GM19035 (cell line): Measurements from ENCODE around the gene GFER.
A peak's percentile ranks its signal among the peaks of the same experiment; 100 is the strongest.
"Not testable (repeated sequence)": the region's sequence is repeated elsewhere in the genome, so short reads cannot be mapped to it uniquely, and the experiment has no call there.

Source experiments
- ATAC-seq: cut with Tn5 transposase; IDR thresholded peaks from one replicate; pipeline ENCODE4 v1.9.1; 2021; ENCODE audit not compliant: unreplicated experiment

Gene GFER

DNA sequence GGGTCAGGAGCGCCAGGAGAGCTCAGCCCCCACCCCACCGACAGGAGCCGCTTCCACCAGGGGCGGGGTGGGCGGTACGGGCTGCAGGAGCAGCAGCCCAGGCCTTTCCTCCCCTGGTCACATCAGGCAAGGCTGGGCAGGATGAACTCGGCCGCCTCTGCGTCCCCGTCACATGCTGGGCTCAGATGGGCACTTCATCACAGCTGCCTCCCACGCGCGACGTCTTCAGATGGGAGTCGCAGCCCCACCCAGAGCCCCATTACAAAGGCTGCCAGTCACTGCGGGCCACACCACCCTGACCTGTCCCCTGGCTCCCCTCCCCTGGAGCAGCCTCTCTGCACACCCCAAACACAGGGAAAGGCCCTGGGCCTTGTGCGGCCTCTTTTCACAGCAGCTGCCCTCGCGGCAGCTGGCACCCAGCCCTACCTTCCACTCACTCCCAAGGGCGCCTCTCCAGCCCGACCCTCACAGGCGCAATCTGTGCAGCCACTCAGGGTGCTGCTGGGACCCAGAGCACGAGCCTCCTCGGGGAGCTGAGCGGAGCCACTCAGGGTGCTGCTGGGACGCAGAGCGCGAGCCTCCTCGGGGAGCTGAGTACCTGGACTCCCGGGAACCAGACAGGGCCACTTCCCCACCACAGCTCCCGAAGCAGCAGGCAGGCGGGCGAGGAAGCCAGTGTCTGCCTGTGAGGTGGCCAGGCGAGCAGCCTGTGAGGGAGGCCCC, 21.0 kb downstream of the GFER start:
- no peak for ATAC-seq

GRCh38 chr16:2005646-2006045, 21.7 kb downstream of the GFER start:
- ATAC-seq = no peak

DNA sequence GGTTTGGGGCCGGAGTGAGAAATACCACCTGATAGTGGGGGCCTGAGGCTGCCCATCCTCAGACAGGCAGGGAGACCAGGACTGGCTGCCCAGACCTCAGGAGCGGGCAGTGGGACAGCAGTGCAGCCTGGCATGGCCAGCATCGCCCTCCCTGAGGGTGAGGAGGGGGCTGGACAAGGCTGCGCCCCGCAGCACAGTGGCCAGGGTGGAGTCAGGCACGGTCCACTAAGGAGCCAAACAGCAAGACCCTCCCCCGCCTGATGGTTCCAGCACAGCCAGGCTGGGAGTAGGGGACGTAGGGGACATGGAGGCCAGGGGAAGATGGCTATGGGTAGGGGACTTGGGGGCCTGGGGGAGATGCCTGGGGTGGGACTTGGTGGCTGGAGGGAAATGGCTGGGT, 22.3 kb downstream of the GFER start:
- no peak for ATAC-seq

GRCh38 chr16:2007081-2007836, 23.3 kb downstream of the GFER start:
- ATAC-seq = no peak

GRCh38 chr16:2008009-2008526, 24.1 kb downstream of the GFER start:
- ATAC-seq = no peak

- no peak for ATAC-seq
Measured at GRCh38 chr16:2008631-2009163, 24.7 kb downstream of the GFER start.

DNA sequence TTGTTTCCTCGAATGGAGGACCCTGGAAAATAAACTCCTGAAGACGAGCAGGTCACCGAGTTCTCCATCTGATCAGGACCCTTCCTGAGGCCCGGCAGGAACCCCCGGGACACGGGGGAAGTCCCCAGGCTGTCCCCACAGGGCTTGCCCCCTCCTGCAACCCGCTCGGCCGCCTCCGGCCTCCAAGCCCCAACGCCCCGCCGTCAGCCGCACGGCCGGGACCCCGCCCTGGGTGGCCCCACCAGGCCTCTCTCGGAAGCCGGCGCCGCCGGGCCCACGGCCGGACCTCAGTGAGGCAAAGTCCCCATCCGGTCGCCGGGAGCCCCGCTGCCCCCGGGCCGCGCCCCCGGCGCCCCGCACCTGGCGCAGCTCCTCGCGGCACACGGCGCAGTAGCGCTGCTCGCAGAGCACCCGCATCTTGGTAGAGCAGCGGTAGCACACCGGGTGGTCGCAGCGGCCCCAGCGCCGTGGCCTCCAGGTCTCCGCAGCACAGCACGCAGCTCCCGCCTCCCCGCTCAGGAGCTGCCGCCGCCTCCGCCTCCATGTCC, 25.2 kb downstream of the GFER start:
- peak; percentile 39 for ATAC-seq

DNA sequence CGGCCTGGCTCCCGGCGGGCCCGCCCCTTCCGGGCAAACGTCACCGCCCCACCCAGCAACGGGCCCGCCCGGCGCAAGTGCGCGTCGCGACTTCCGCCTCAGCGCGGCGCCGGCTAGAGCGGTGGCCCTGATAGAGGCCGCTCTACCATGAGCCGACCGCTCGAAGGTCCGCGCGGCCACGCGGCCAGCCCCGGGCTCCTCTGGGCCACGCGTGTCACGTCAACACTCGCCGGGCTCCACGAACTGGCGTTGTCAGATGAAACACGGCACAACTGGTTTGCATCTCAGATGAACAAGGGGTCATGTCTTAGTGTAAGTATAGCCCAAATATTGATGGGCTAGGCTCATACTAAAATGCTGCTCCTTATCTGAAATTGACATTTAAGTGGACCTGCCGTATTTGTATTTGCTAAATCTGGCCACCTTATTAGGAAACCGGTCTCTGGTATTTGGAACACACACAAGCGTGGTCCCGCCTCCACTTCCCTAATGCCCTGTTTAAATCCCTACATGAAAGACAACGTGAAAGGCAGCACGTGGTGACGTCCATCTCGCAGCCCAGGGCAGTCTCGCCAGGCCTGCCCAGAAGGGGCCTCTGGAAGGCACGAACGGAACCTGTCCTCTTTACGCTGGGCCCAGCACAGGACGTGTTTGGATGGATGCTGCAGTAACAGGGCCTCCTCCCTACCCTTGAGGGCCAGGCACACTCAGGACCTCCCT, 26.0 kb downstream of the GFER start, which contains the start of gene ZNF598:
TSS of gene ZNF598 (minus strand) at position 31 of the 720 bp plus-strand sequence.
- peak; percentile 88 for ATAC-seq

- not testable (repeated sequence) for ATAC-seq
Measured at GRCh38 chr16:2011726-2012125, 27.7 kb downstream of the GFER start.

- ATAC-seq = no peak
Measured at GRCh38 chr16:2013527-2013926, 29.5 kb downstream of the GFER start.

- no peak for ATAC-seq
Measured at GRCh38 chr16:2015117-2015946, 31.3 kb downstream of the GFER start.

DNA sequence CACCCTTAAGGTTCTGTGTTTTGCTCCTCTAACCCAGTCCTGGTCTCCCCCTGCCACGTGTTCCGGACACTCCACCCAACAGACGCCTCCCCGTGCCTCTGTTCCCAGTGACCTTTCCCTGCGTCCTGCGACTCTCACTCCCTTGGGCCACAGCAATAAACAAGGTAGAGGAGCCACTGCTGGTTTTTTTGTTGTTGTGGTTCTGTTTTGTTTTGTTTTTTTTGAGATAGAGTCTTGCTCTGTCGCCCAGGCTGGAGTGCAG, 31.9 kb downstream of the GFER start:
- ATAC-seq = no peak

DNA sequence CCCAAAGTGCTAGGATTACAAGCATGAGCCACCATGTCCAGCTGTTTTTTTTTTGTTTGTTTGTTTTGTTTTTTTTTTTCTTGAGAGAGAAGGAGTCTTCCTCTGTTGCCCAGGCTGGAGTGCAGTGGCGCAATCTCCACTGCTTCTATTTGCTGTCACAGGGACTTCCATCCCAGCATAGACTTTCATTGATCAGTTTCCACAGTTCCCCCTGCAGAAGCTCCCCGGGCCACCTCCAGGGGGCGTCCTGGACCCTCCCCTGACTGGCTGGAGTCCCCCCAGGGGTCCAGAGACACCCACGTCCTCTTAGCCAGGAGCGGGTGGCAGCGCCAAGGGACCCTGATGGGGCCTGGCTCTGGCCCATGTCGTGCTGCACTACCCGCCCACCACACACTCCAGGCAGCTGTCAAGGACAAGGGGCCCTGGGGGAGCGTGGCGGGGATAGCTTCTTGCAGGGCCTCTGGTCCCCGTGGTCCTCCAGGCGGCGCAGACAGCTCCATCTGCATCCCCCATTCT, 32.5 kb downstream of the GFER start:
- ATAC-seq = no peak

DNA sequence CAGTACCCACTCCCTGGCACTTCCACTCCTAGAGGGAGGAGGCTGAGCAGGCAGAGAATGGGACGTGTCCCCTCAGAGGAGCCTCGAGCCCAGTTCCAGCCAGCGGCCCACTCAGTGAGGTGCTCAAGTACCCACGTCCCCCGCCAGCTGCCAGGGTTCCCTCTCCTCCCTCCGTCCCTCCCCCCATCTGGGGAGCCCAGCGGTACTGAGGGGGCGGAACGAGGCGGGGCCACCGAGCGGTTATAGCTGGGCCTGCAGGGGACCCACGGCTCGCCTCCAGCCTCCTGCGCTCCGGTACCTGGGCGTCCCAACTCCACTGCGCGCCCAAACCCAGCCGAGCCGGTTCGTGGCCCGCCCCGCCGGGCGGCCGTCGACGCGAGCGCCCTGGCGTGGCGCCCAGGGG, 35.5 kb downstream of the GFER start, which contains the start of gene NPW:
TSS of gene NPW (plus strand) at position 268 of the 403 bp plus-strand sequence.
- no peak for ATAC-seq

GRCh38 chr16:2019921-2020831, 36.2 kb downstream of the GFER start:
- ATAC-seq = no peak

GRCh38 chr16:2022723-2023091, 38.7 kb downstream of the GFER start:
- ATAC-seq = peak; percentile 27

- peak; percentile 68 for ATAC-seq
Measured at GRCh38 chr16:2023092-2024031, 39.4 kb downstream of the GFER start.

GRCh38 chr16:2024032-2024420, 40.0 kb downstream of the GFER start:
- no peak for ATAC-seq
